Fibroblast of lung (primary cell): Measurements from ENCODE around the gene TMEM59.

Experiments
- EZH2 ChIP-seq: IDR thresholded peaks from 2 replicates; pipeline ENCODE4 v1.5.1; 2012; ENCODE audit warnings: low read length, control low read depth, mild to moderate bottlenecking; ENCODE audit errors: missing control alignments
- TF ChIP-seq, protein P1 (sequence below), 2 donors: IDR thresholded peaks in 1 of 2; conservative IDR thresholded peaks in 1 of 2; 1 replicate in 1 of 2; 2 replicates in 1 of 2; pipeline ENCODE4 v1.5.1; 2011 to 2012; ENCODE audit warnings: low read length in 2 of 2, control low read depth in 1 of 2, inconsistent platforms in 1 of 2, low read depth in 1 of 2, mild to moderate bottlenecking in 1 of 2

DNA sequence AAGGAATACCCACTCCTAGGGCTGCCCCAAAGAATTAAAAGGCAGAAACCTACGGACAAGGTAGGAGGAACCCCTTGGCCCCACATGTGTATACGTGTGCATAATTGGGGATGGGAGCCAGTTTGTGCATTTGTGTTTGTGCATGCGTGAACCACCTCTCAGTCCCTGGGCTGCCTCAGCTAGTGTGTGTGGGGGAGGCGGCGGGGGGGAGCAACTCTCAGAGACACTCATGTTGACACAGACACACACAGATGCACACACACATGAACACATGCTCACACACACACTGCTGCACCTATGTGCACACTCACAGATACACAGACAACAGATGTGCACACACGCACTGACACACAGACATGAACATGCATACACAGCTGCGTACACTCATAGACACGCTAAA is 40.1 kb downstream of the TMEM59 start:
- TF ChIP-seq, protein P1, sequence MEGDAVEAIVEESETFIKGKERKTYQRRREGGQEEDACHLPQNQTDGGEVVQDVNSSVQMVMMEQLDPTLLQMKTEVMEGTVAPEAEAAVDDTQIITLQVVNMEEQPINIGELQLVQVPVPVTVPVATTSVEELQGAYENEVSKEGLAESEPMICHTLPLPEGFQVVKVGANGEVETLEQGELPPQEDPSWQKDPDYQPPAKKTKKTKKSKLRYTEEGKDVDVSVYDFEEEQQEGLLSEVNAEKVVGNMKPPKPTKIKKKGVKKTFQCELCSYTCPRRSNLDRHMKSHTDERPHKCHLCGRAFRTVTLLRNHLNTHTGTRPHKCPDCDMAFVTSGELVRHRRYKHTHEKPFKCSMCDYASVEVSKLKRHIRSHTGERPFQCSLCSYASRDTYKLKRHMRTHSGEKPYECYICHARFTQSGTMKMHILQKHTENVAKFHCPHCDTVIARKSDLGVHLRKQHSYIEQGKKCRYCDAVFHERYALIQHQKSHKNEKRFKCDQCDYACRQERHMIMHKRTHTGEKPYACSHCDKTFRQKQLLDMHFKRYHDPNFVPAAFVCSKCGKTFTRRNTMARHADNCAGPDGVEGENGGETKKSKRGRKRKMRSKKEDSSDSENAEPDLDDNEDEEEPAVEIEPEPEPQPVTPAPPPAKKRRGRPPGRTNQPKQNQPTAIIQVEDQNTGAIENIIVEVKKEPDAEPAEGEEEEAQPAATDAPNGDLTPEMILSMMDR (conservative IDR thresholded peaks at IDR 0.05 in 1 of 2, IDR thresholded peaks at IDR 0.05 in 1 of 2; ENCODE audit: low read depth in 1 of 2, low read length in 2 of 2): no peak
- no peak for TF ChIP-seq EZH2
